H4 (cell line): ENCODE measurements around the gene LMAN2L. TPM values are rescaled to one million over a fixed set of nuclear protein-coding genes. Genes with fewer than 3 reads are reported as not detected.

Source experiments
- DNase-seq: peaks from one replicate; pipeline ENCODE4 v3.0.0-alpha.2; 2015; ENCODE audit warnings: low spot score
- total RNA-seq: library from RNA; depleted of rRNA; stranded (reverse); fragments of >200 nt; shearing (Covaris generic); gene quantifications from 2 replicates; pipeline ENCODE4 v1.2.3, GENCODE V29; 2014; rRNA removed

The LMAN2L gene
- total RNA-seq = 35.5 and 38.2 TPM in 2 replicates

GRCh38 chr2:96739633-96740428 lies at the start of gene LMAN2L:
LMAN2L (minus strand) TSS chr2:96740064; CDS start chr2:96740040, 24 bp downstream.
- DNase-seq = peak; percentile 95

- no peak for DNase-seq
These were observed 49.4 kb upstream of the LMAN2L start for GRCh38 chr2:96789245-96789617.

- DNase-seq = no peak
These were observed 48.8 kb upstream of the LMAN2L start for GRCh38 chr2:96788442-96789244.

- no peak for DNase-seq
These were observed 47.5 kb upstream of the LMAN2L start for GRCh38 chr2:96787411-96787810.

- no peak for DNase-seq
These were observed 43.5 kb upstream of the LMAN2L start for GRCh38 chr2:96783388-96783787.

GRCh38 chr2:96775160-96775559 lies 35.3 kb upstream of the LMAN2L start:
- DNase-seq = no peak

GRCh38 chr2:96773922-96774321 lies 34.1 kb upstream of the LMAN2L start:
- no peak for DNase-seq

- no peak for DNase-seq
These were observed 33.2 kb upstream of the LMAN2L start for GRCh38 chr2:96772903-96773671.

GRCh38 chr2:96771796-96772618 lies 32.1 kb upstream of the LMAN2L start:
- DNase-seq = no peak

GRCh38 chr2:96770442-96771202 lies 30.8 kb upstream of the LMAN2L start:
- DNase-seq = no peak

GRCh38 chr2:96769814-96770213 lies 29.9 kb upstream of the LMAN2L start:
- no peak for DNase-seq

GRCh38 chr2:96768083-96768561 lies 28.3 kb upstream of the LMAN2L start:
- no peak for DNase-seq

GRCh38 chr2:96767135-96767871 lies 27.4 kb upstream of the LMAN2L start:
- no peak for DNase-seq

GRCh38 chr2:96764253-96764637 lies 24.4 kb upstream of the LMAN2L start:
- no peak for DNase-seq

- DNase-seq = no peak
These were observed 23.8 kb upstream of the LMAN2L start for GRCh38 chr2:96763511-96764252.

- DNase-seq = no peak
These were observed 22.9 kb upstream of the LMAN2L start for GRCh38 chr2:96762529-96763311.

- no peak for DNase-seq
These were observed 21.3 kb upstream of the LMAN2L start for GRCh38 chr2:96760986-96761832.
